Ishikawa (cell line): ENCODE data around the gene ARHGEF7.

ENCODE experiments used
- CEBPB ChIP-seq: IDR thresholded peaks from 2 replicates; pipeline ENCODE4 v1.6.1; 2012
- CREB1 ChIP-seq: IDR thresholded peaks from 2 replicates; pipeline ENCODE4 v1.6.1; 2012; ENCODE audit warnings: low read depth
- EP300 ChIP-seq: IDR thresholded peaks from 2 replicates; pipeline ENCODE4 v1.6.1; 2012; ENCODE audit warnings: borderline replicate concordance
- NFIC ChIP-seq: IDR thresholded peaks from 2 replicates; pipeline ENCODE4 v1.6.1; 2012
- RAD21 ChIP-seq: IDR thresholded peaks from 2 replicates; pipeline ENCODE4 v1.6.1; 2012; ENCODE audit warnings: low read depth
- REST ChIP-seq: IDR thresholded peaks from 2 replicates; pipeline ENCODE4 v1.6.1; 2012; ENCODE audit warnings: low read depth, mild to moderate bottlenecking
- TAF1 ChIP-seq: IDR thresholded peaks from 2 replicates; pipeline ENCODE4 v1.6.1; 2012; ENCODE audit warnings: low read depth, mild to moderate bottlenecking
- TCF12 ChIP-seq: IDR thresholded peaks from 2 replicates; pipeline ENCODE4 v1.6.1; 2012; ENCODE audit warnings: low read depth
- USF1 ChIP-seq: IDR thresholded peaks from 2 replicates; pipeline ENCODE4 v1.6.1; 2012
- YY1 ChIP-seq: IDR thresholded peaks from 2 replicates; pipeline ENCODE4 v1.6.1; 2012; ENCODE audit warnings: low read depth
- ZBTB7A ChIP-seq: IDR thresholded peaks from 2 replicates; pipeline ENCODE4 v1.6.1; 2012; ENCODE audit warnings: low read depth
- TF ChIP-seq, protein P1 (sequence below): IDR thresholded peaks from 2 replicates; pipeline ENCODE4 v1.6.1; 2012

DNA sequence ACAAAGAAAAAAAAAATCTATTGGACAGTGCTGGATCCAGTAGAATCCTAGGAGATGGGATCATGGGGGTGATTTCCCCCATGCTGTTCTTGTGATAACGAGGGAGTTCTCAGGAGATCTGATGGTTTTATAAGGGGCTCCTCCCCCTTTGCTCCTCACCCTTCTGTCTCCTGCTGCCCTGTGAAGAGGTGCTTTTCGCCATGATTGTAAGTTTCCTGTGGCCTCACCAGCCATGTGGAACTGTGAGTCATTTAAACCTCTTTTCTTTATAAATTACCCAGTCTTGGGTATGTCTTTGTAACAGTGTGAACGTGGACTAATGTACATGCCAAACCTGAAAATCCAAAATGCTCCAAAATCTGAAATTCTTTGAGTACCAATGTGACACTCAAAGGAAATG is 45.5 kb downstream of the ARHGEF7 start:
- no peak for TF ChIP-seq EP300
- TF ChIP-seq REST, result no peak
- TF ChIP-seq CREB1, result no peak
- TF ChIP-seq, protein P1, sequence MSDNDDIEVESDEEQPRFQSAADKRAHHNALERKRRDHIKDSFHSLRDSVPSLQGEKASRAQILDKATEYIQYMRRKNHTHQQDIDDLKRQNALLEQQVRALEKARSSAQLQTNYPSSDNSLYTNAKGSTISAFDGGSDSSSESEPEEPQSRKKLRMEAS, result no peak
- no peak for TF ChIP-seq YY1
- TF ChIP-seq TAF1, result no peak
- no peak for TF ChIP-seq TCF12
- no peak for TF ChIP-seq USF1
- no peak for TF ChIP-seq NFIC
- TF ChIP-seq ZBTB7A, result no peak
- no peak for TF ChIP-seq RAD21
- TF ChIP-seq CEBPB, result no peak
